CD4-positive, CD25-positive, alpha-beta regulatory T cell (primary cell): Measurements from ENCODE around the gene DGCR6L. TPM values are rescaled to one million over a fixed set of nuclear protein-coding genes. Genes with fewer than 3 reads are reported as not detected.
A peak's percentile ranks its signal among the peaks of the same experiment; 100 is the strongest.
"Not testable (repeated sequence)": the region's sequence is repeated elsewhere in the genome, so short reads cannot be mapped to it uniquely, and the experiment has no call there.

Source experiments
- ATAC-seq, 2 donors: fragments of 150-1000 bp; cut with Tn5 transposase; one replicate each; pipeline ENCODE4 v1.10.0; 2021; ENCODE audit warnings: low read depth in 2 of 2, moderate number of reproducible peaks in 2 of 2, moderate library complexity in 1 of 2
- DNase-seq, 3 donors: peaks; one replicate each; pipeline versions ENCODE4 v3.0.0 to v3.0.0-alpha.2; 2012 to 2022; ENCODE audit warnings: mixed read lengths in 1 of 3
- H3K27ac ChIP-seq: one replicate; pipeline ENCODE4 v1.7.0; 2013; ENCODE audit warnings: mild to moderate bottlenecking, low read length; ENCODE audit not compliant: insufficient read depth, poor library complexity, severe bottlenecking
- H3K27me3 ChIP-seq: one replicate; pipeline ENCODE4 v1.7.0; 2013; ENCODE audit warnings: low read length; ENCODE audit not compliant: control insufficient read depth, insufficient read depth
- H3K36me3 ChIP-seq: one replicate; pipeline ENCODE4 v1.7.0; 2013; ENCODE audit warnings: mild to moderate bottlenecking, low read length, moderate library complexity; ENCODE audit not compliant: control insufficient read depth, insufficient read depth
- H3K4me1 ChIP-seq: 2 replicates; pipeline ENCODE4 v1.7.0; 2013; ENCODE audit warnings: mild to moderate bottlenecking, low read length; ENCODE audit not compliant: insufficient read depth, control insufficient read depth, poor library complexity, severe bottlenecking
- H3K4me3 ChIP-seq: one replicate; pipeline ENCODE4 v1.7.0; 2013; ENCODE audit warnings: low read depth, mild to moderate bottlenecking, low read length, moderate library complexity
- H3K9me3 ChIP-seq, 2 experiments: 1 replicate in 1 of 2; 2 replicates in 1 of 2; pipeline ENCODE4 v1.7.0; 2013; ENCODE audit warnings: low read length in 2 of 2, mild to moderate bottlenecking in 1 of 2, moderate library complexity in 1 of 2; ENCODE audit not compliant: control insufficient read depth in 2 of 2
- H3K27ac Mint-ChIP-seq, 3 donors: one replicate each; pipeline ENCODE4 v1.8.0; 2020 to 2022; ENCODE audit warnings: mild to moderate bottlenecking in 3 of 3, mixed read lengths in 3 of 3, moderate library complexity in 2 of 3
- H3K27me3 Mint-ChIP-seq: one replicate; pipeline ENCODE4 v1.8.0; 2022; ENCODE audit warnings: mild to moderate bottlenecking, mixed read lengths
- H3K36me3 Mint-ChIP-seq: one replicate; pipeline ENCODE4 v1.8.0; 2020; ENCODE audit warnings: mixed read lengths
- H3K4me1 Mint-ChIP-seq, 4 donors: one replicate each; pipeline ENCODE4 v1.8.0; 2020 to 2022; ENCODE audit warnings: mixed read lengths in 4 of 4, mild to moderate bottlenecking in 1 of 4
- H3K4me3 Mint-ChIP-seq, 4 donors: one replicate each; pipeline ENCODE4 v1.8.0; 2020 to 2022; ENCODE audit warnings: mild to moderate bottlenecking in 4 of 4, mixed read lengths in 4 of 4, moderate library complexity in 3 of 4
- H3K9me3 Mint-ChIP-seq, 7 donors: one replicate each; pipeline ENCODE4 v1.8.0; 2020 to 2022; ENCODE audit warnings: mixed read lengths in 7 of 7, mild to moderate bottlenecking in 3 of 7, moderate library complexity in 2 of 7
- polyA plus RNA-seq, 4 donors: library from polyadenylated mRNA; unstranded; fragments of 300-500 nt; fragmentation: Illumina TruSeq; gene quantifications; one replicate each; pipeline ENCODE4 v1.2.3, GENCODE V29; 2021
- total RNA-seq: library from RNA; stranded (reverse); gene quantifications from one replicate; pipeline ENCODE4 v1.2.3, GENCODE V29; 2022

Gene DGCR6L
- total and polyA plus RNA-seq, 5 donors from 2014 or later, result 28.7 to 123 (median 111) TPM

GRCh38 chr22:20277936-20278635 is 41.8 kb downstream of the DGCR6L start:
- H3K27me3 Mint-ChIP-seq, H3K9me3 Mint-ChIP-seq, H3K4me1 Mint-ChIP-seq, ATAC-seq, DNase-seq, H3K4me3 Mint-ChIP-seq, H3K36me3 ChIP-seq, H3K9me3 ChIP-seq, H3K4me1 ChIP-seq, H3K4me3 ChIP-seq, H3K27ac Mint-ChIP-seq, H3K27me3 ChIP-seq, H3K27ac ChIP-seq, H3K36me3 Mint-ChIP-seq: not testable (repeated sequence)

GRCh38 chr22:20276468-20276867 is 43.4 kb downstream of the DGCR6L start:
- Mint-ChIP-seq H3K9me3 (no peaks in the 10 kb centered on the region), H3K4me1 (no peaks in the 10 kb centered on the region), H3K27me3 (no peaks in the 10 kb centered on the region), H3K36me3 (no peaks in the 10 kb centered on the region), H3K4me3 (no peak overlapping the region), H3K27ac (peak overlapping the region in 1 of 3 donors; percentile 84)
- H3K36me3 ChIP-seq, result no peaks in the 10 kb centered on the region
- no peak for ATAC-seq
- no peaks in the 10 kb centered on the region for H3K27me3 ChIP-seq
- no peak overlapping the region for H3K4me3 ChIP-seq
- H3K27ac ChIP-seq, result no peak overlapping the region
- no peaks in the 10 kb centered on the region for H3K9me3 ChIP-seq
- DNase-seq, result no peak
- H3K4me1 ChIP-seq, result no peaks in the 10 kb centered on the region

GRCh38 chr22:20275836-20276235 is 44.0 kb downstream of the DGCR6L start:
- Mint-ChIP-seq H3K9me3 (no peaks in the 10 kb centered on the region), H3K36me3 (no peaks in the 10 kb centered on the region), H3K4me1 (no peaks in the 10 kb centered on the region), H3K27me3 (no peaks in the 10 kb centered on the region), H3K4me3 (no peak overlapping the region), H3K27ac (no peak overlapping the region)
- no peak overlapping the region for H3K4me3 ChIP-seq
- H3K36me3 ChIP-seq, result no peaks in the 10 kb centered on the region
- H3K27ac ChIP-seq, result no peak overlapping the region
- no peaks in the 10 kb centered on the region for H3K27me3 ChIP-seq
- H3K9me3 ChIP-seq, result no peaks in the 10 kb centered on the region
- ATAC-seq (no peak), DNase-seq (no peak)
- no peaks in the 10 kb centered on the region for H3K4me1 ChIP-seq

- H3K36me3 ChIP-seq, H3K4me1 Mint-ChIP-seq, H3K27ac Mint-ChIP-seq, H3K4me3 ChIP-seq, H3K27me3 ChIP-seq, H3K4me3 Mint-ChIP-seq, H3K4me1 ChIP-seq, ATAC-seq, H3K27me3 Mint-ChIP-seq, H3K9me3 Mint-ChIP-seq, H3K36me3 Mint-ChIP-seq, H3K9me3 ChIP-seq, DNase-seq, H3K27ac ChIP-seq: not testable (repeated sequence)
Observed at GRCh38 chr22:20275325-20275724, 44.5 kb downstream of the DGCR6L start.

GRCh38 chr22:20274374-20274773 is 45.5 kb downstream of the DGCR6L start:
- not testable (repeated sequence) for H3K4me1 Mint-ChIP-seq, DNase-seq

GRCh38 chr22:20273758-20274181 is 46.1 kb downstream of the DGCR6L start:
- Mint-ChIP-seq H3K9me3 (no peaks in the 10 kb centered on the region), H3K27me3 (no peaks in the 10 kb centered on the region), H3K27ac (no peak overlapping the region), H3K36me3 (no peaks in the 10 kb centered on the region), H3K4me3 (no peak overlapping the region), H3K4me1 (peaks cover 0 to under 1% (median 0%) of the 10 kb centered on the region in 4 donors)
- no peak for ATAC-seq
- no peak for DNase-seq
- H3K4me1 ChIP-seq, result no peaks in the 10 kb centered on the region
- H3K36me3 ChIP-seq, result no peaks in the 10 kb centered on the region
- H3K27ac ChIP-seq, result no peak overlapping the region
- H3K4me3 ChIP-seq, result no peak overlapping the region
- no peaks in the 10 kb centered on the region for H3K9me3 ChIP-seq
- no peaks in the 10 kb centered on the region for H3K27me3 ChIP-seq

More at GRCh38 chr22:20274374-20274773, 45.5 kb downstream of the DGCR6L start:
- H3K27me3 Mint-ChIP-seq, H3K4me3 Mint-ChIP-seq, H3K4me3 ChIP-seq, ATAC-seq, H3K27ac ChIP-seq, H3K36me3 ChIP-seq, H3K36me3 Mint-ChIP-seq, H3K27me3 ChIP-seq, H3K9me3 Mint-ChIP-seq, H3K9me3 ChIP-seq, H3K4me1 ChIP-seq: not testable (repeated sequence)
- peak overlapping the region in 1 of 3 donors; percentile 31 for H3K27ac Mint-ChIP-seq

GRCh38 chr22:20272700-20273099 is 47.2 kb downstream of the DGCR6L start:
- H3K4me1 Mint-ChIP-seq, result peaks cover 0 to 2% (median 0%) of the 10 kb centered on the region in 4 donors
- Histone ChIP-seq H3K4me3 (no peak overlapping the region), H3K27ac (no peak overlapping the region), H3K36me3 (no peaks in the 10 kb centered on the region), H3K27me3 (no peaks in the 10 kb centered on the region), H3K9me3 (no peaks in the 10 kb centered on the region), H3K4me1 (peaks cover 5% of the 10 kb centered on the region)
- H3K36me3 Mint-ChIP-seq, result no peaks in the 10 kb centered on the region
- no peak overlapping the region for H3K27ac Mint-ChIP-seq
- no peak overlapping the region for H3K4me3 Mint-ChIP-seq
- DNase-seq, result no peak
- ATAC-seq, result no peak
- no peaks in the 10 kb centered on the region for H3K9me3 Mint-ChIP-seq
- H3K27me3 Mint-ChIP-seq, result no peaks in the 10 kb centered on the region

GRCh38 chr22:20272174-20272573 is 47.7 kb downstream of the DGCR6L start:
- Histone ChIP-seq H3K27ac (no peak overlapping the region), H3K4me1 (peaks cover 10% of the 10 kb centered on the region), H3K4me3 (no peak overlapping the region), H3K36me3 (no peaks in the 10 kb centered on the region), H3K9me3 (no peaks in the 10 kb centered on the region), H3K27me3 (no peaks in the 10 kb centered on the region)
- H3K9me3 Mint-ChIP-seq, result no peaks in the 10 kb centered on the region
- no peaks in the 10 kb centered on the region for H3K27me3 Mint-ChIP-seq
- peaks cover 0 to 2% (median 0%) of the 10 kb centered on the region in 4 donors for H3K4me1 Mint-ChIP-seq
- no peak overlapping the region for H3K27ac Mint-ChIP-seq
- DNase-seq (no peak), ATAC-seq (no peak)
- H3K4me3 Mint-ChIP-seq, result no peak overlapping the region
- no peaks in the 10 kb centered on the region for H3K36me3 Mint-ChIP-seq
